Endothelial cell of umbilical vein (primary cell): ENCODE data around the gene HHIPL2. TPM values are rescaled to one million over a fixed set of nuclear protein-coding genes. Genes with fewer than 3 reads are reported as not detected.

Experiments used
- BruUV-seq: library from RNA; stranded (reverse); fragments of 400-500 nt; replicated peaks from 2 replicates; lab custom pipeline; 2021; lab: Mats Ljungman, UMichigan
- CTCF ChIA-PET: fragments of 300-600, 350-600 bp; sonication (Branson Sonifier 250); formaldehyde crosslinking; loops from one replicate; lab custom pipeline; 2021; ENCODE audit warnings: antibody characterized with exemption, inconsistent platforms; lab: Charles Lee
- POLR2A ChIA-PET: fragments of 300-600, 350-600 bp; sonication (Branson Sonifier 250); formaldehyde crosslinking; loops from one replicate; lab custom pipeline; 2021; ENCODE audit warnings: antibody characterized with exemption, inconsistent platforms; lab: Charles Lee
- DNase-seq: peaks from one replicate; pipeline ENCODE4 v3.0.0-alpha.2; 2011; ENCODE audit warnings: low read depth, low spot score
- FAIRE-seq: peaks from 2 replicates; lab custom pipeline; 2011; peaks lifted over from hg19 to GRCh38; lab: Jason Lieb, UNC
- H2AFZ ChIP-seq: 2 replicates; pipeline ENCODE4 v1.6.0; 2012; ENCODE audit warnings: low read depth, low read length, control low read depth, inconsistent platforms
- H3K27ac ChIP-seq: 2 replicates; pipeline ENCODE4 v1.5.1; 2011; ENCODE audit warnings: low read depth, mild to moderate bottlenecking, control low read depth, low read length, moderate library complexity; ENCODE audit not compliant: insufficient read depth
- H3K27me3 ChIP-seq, 2 experiments: 2 replicates each; pipeline versions ENCODE4 v1.6.0 to v1.6.1; 2011; ENCODE audit warnings: low read length in 2 of 2, mixed read lengths in 1 of 2; ENCODE audit not compliant: control insufficient read depth in 2 of 2, insufficient read depth in 2 of 2
- H3K36me3 ChIP-seq, 2 experiments: 2 replicates in 1 of 2; 3 replicates in 1 of 2; pipeline ENCODE4 v1.5.1; 2011; ENCODE audit warnings: low read length in 2 of 2, mild to moderate bottlenecking in 1 of 2, moderate library complexity in 1 of 2; ENCODE audit not compliant: control insufficient read depth in 2 of 2, insufficient read depth in 2 of 2; ENCODE audit errors: extremely low read depth in 1 of 2
- H3K4me1 ChIP-seq: 3 replicates; pipeline ENCODE4 v1.5.1; 2011; ENCODE audit warnings: mild to moderate bottlenecking, low read length; ENCODE audit not compliant: control insufficient read depth, insufficient read depth; ENCODE audit errors: extremely low read depth
- H3K4me2 ChIP-seq: 2 replicates; pipeline ENCODE4 v1.6.1; 2011; ENCODE audit warnings: low read length, control low read depth, mixed read lengths; ENCODE audit not compliant: insufficient read depth
- H3K4me3 ChIP-seq, 3 experiments: fragments of 200-600 bp in 1 of 3; sonication (generic), shearing (Covaris generic) in 1 of 3; replicated peaks in 1 of 3; 2 replicates each; pipeline ENCODE4 v1.5.1; 2011 to 2016; ENCODE audit warnings: control low read depth in 3 of 3, low read length in 3 of 3, mild to moderate bottlenecking in 2 of 3, inconsistent platforms in 1 of 3, low read depth in 1 of 3, moderate library complexity in 1 of 3; ENCODE audit not compliant: insufficient read depth in 1 of 3
- H3K79me2 ChIP-seq: 2 replicates; pipeline ENCODE4 v1.6.0; 2012; ENCODE audit warnings: low read length, inconsistent platforms; ENCODE audit not compliant: control insufficient read depth, insufficient read depth
- H3K9ac ChIP-seq: replicated peaks from 2 replicates; pipeline ENCODE3; 2011; ENCODE audit warnings: low read length, control low read depth; ENCODE audit not compliant: insufficient read depth; ENCODE audit errors: extremely low read depth
- H3K9me1 ChIP-seq: replicated peaks from 3 replicates; pipeline ENCODE4 v1.6.0; 2011; ENCODE audit warnings: mild to moderate bottlenecking, low read length; ENCODE audit not compliant: control insufficient read depth, insufficient read depth; ENCODE audit errors: extremely low read depth
- H3K9me3 ChIP-seq: replicated peaks from 2 replicates; pipeline ENCODE4 v1.5.1; 2012; ENCODE audit warnings: low read length, inconsistent platforms; ENCODE audit not compliant: control insufficient read depth, insufficient read depth
- H4K20me1 ChIP-seq: replicated peaks from 2 replicates; pipeline ENCODE3; 2011; ENCODE audit warnings: mild to moderate bottlenecking, low read length; ENCODE audit not compliant: control insufficient read depth, insufficient read depth; ENCODE audit errors: extremely low read depth
- EZH2 ChIP-seq: IDR thresholded peaks from 2 replicates; pipeline ENCODE4 v1.6.1; 2012; ENCODE audit warnings: borderline replicate concordance, low read depth, mild to moderate bottlenecking, moderate library complexity, low read length, inconsistent platforms; ENCODE audit not compliant: severe bottlenecking
- FOS ChIP-seq: IDR thresholded peaks from 2 replicates; pipeline ENCODE4 v1.6.1; 2011; ENCODE audit warnings: mild to moderate bottlenecking, low read length, moderate library complexity, borderline replicate concordance; ENCODE audit not compliant: insufficient read depth
- GATA2 ChIP-seq: IDR thresholded peaks from 2 replicates; pipeline ENCODE4 v1.7.0; 2011; ENCODE audit warnings: low read depth, mild to moderate bottlenecking, moderate library complexity, mixed read lengths, low read length; ENCODE audit not compliant: insufficient read length, insufficient read depth
- JUN ChIP-seq: IDR thresholded peaks from 2 replicates; pipeline ENCODE4 v1.6.1; 2011; ENCODE audit warnings: borderline replicate concordance, low read depth; ENCODE audit not compliant: insufficient read length, insufficient read depth
- MAX ChIP-seq: IDR thresholded peaks from 2 replicates; pipeline ENCODE4 v1.6.1; 2011; ENCODE audit not compliant: insufficient read depth, insufficient read length
- MYC ChIP-seq: IDR thresholded peaks from one replicate; pipeline ENCODE4 v1.6.1; 2011; ENCODE audit warnings: mild to moderate bottlenecking, low read depth, low read length
- POLR2A ChIP-seq: IDR thresholded peaks from 2 replicates; pipeline ENCODE4 v1.6.1; 2012; ENCODE audit warnings: low read depth, mild to moderate bottlenecking, control low read depth, low read length
- POLR2AphosphoS5 ChIP-seq: IDR thresholded peaks from 2 replicates; pipeline ENCODE4 v1.6.1; 2012; ENCODE audit warnings: low read depth, mild to moderate bottlenecking, control low read depth, low read length, moderate library complexity; ENCODE audit not compliant: insufficient read depth
- dilution Hi-C: fragments of 300-500 bp; cut with MboI; formaldehyde crosslinking; loops from one replicate; pipeline ENCODE4 v1.15.0; 2019; ENCODE audit warnings: low sequenced_read_pairs; ENCODE audit not compliant: extremely low pct_ligation_motif_present
- intact Hi-C: fragments of 100-400 bp; cut with micrococcal nuclease; formaldehyde crosslinking; loops from one replicate; pipeline ENCODE4 v1.10.0; 2022
- polyA plus RNA-seq, 4 experiments: library from polyadenylated mRNA; depleted of rRNA in 3 of 4; stranded (reverse) in 3 of 4; unstranded in 1 of 4; fragments of >200 nt; gene quantifications; 2 replicates each; pipeline versions ENCODE4 v1.2.1 to v1.2.3, GENCODE V29; 2011 to 2012; ENCODE audit warnings: missing spikeins in 1 of 4
- total RNA-seq: library from RNA; stranded (reverse); gene quantifications from 2 replicates; pipeline ENCODE4 v1.2.3, GENCODE V29; 2021
- TF ChIP-seq, protein P1 (sequence below), 2 donors: IDR thresholded peaks; 1 replicate in 1 of 2; 2 replicates in 1 of 2; pipeline ENCODE4 v1.5.1; 2011; ENCODE audit warnings: low read length in 2 of 2, mild to moderate bottlenecking in 2 of 2, moderate library complexity in 2 of 2, control low read depth in 1 of 2, inconsistent platforms in 1 of 2, low read depth in 1 of 2; ENCODE audit not compliant: insufficient read depth in 1 of 2; ENCODE audit errors: extremely low read depth in 1 of 2

HHIPL2 gene
- total and polyA plus RNA-seq, 2 donors (not counting 3 experiments of a cell fraction or from before 2014, with no cell fraction given) = 0.03 TPM; not detected in 1

DNA sequence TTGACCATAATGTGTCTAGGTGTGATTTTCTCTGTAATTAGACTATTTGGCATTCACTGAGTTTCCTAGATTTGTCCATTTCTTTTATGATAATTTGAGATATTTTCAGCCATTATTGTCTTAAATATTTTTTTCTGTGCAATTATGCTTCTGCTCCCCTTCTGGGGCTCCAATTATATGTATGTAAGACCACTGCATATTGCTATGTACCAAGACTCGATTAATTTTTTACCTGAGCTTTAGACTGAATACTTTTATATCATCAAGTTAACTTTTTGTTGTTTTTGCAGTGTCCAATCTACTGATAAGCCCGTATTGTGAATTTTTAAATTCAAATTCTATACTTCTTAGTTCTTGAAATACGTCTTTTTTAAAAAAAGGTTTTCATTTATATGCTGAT is 46.9 kb upstream of the HHIPL2 start:
- no peak for DNase-seq
- no peaks in the 10 kb centered on the region for H3K79me2 ChIP-seq
- no peak for TF ChIP-seq GATA2
- no peak for TF ChIP-seq MYC
- TF ChIP-seq POLR2AphosphoS5 = no peak
- no peak for TF ChIP-seq POLR2A
- no peak for TF ChIP-seq FOS
- TF ChIP-seq, protein P1, sequence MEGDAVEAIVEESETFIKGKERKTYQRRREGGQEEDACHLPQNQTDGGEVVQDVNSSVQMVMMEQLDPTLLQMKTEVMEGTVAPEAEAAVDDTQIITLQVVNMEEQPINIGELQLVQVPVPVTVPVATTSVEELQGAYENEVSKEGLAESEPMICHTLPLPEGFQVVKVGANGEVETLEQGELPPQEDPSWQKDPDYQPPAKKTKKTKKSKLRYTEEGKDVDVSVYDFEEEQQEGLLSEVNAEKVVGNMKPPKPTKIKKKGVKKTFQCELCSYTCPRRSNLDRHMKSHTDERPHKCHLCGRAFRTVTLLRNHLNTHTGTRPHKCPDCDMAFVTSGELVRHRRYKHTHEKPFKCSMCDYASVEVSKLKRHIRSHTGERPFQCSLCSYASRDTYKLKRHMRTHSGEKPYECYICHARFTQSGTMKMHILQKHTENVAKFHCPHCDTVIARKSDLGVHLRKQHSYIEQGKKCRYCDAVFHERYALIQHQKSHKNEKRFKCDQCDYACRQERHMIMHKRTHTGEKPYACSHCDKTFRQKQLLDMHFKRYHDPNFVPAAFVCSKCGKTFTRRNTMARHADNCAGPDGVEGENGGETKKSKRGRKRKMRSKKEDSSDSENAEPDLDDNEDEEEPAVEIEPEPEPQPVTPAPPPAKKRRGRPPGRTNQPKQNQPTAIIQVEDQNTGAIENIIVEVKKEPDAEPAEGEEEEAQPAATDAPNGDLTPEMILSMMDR (IDR thresholded peaks at IDR 0.05; ENCODE audit: extremely low read depth in 1 of 2, insufficient read depth in 1 of 2, low read depth in 1 of 2, low read length in 2 of 2) = no peak
- no peak for TF ChIP-seq JUN
- no peak for TF ChIP-seq MAX
- no peak for TF ChIP-seq EZH2
- H3K9ac ChIP-seq = no peak overlapping the region
- H2AFZ ChIP-seq = no peak overlapping the region
- H3K9me3 ChIP-seq = no peaks in the 10 kb centered on the region
- ChIA-PET CTCF (interaction anchor here (1.2 to 1.5 kb wide), 3 partner anchors 10 to 40 kb away, joined by 3 read pairs; no protein-coding TSS in a partner anchor), POLR2A (no interaction called here)
- no peaks in the 10 kb centered on the region for H3K36me3 ChIP-seq
- H3K27me3 ChIP-seq = no peaks in the 10 kb centered on the region
- no peak for FAIRE-seq
- peaks cover 6% of the 10 kb centered on the region for H3K4me1 ChIP-seq
- no peak overlapping the region for H3K27ac ChIP-seq
- dilution Hi-C loops (no loop called here), intact Hi-C loops (no loop called here)
- no peak overlapping the region for H3K4me3 ChIP-seq
- no TSS peak for BruUV-seq
- H3K4me2 ChIP-seq = no peak overlapping the region
- H3K9me1 ChIP-seq = no peaks in the 10 kb centered on the region
- H4K20me1 ChIP-seq = no peaks in the 10 kb centered on the region
